Cardiac muscle cell (in vitro differentiated cells and primary cell): ENCODE measurements around the gene TCF7L1. TPM values are rescaled to one million over a fixed set of nuclear protein-coding genes. Genes with fewer than 3 reads are reported as not detected.

Source experiments
- DNase-seq, 2 donors: peaks; one replicate each; pipeline versions ENCODE4 v3.0.0 to v3.0.0-alpha.2; 2010 to 2017; ENCODE audit warnings: low read depth in 1 of 2, low spot score in 1 of 2
- H3K27ac ChIP-seq: fragments of 200-600 bp; sonication (generic); 2 replicates; pipeline ENCODE4 v1.5.1; 2016
- H3K27me3 ChIP-seq: fragments of 200-600 bp; sonication (generic); 2 replicates; pipeline ENCODE4 v1.6.0; 2016; ENCODE audit warnings: control low read depth
- H3K36me3 ChIP-seq: fragments of 200-600 bp; sonication (generic); 2 replicates; pipeline ENCODE4 v1.5.1; 2016; ENCODE audit warnings: control low read depth
- H3K4me1 ChIP-seq: fragments of 200-600 bp; sonication (generic); 2 replicates; pipeline ENCODE4 v1.8.1; 2017; ENCODE audit warnings: low read depth, mild to moderate bottlenecking, mixed run types
- H3K4me3 ChIP-seq: fragments of 200-600 bp; sonication (generic); 2 replicates; pipeline ENCODE4 v1.5.1; 2016; ENCODE audit warnings: mild to moderate bottlenecking
- H3K9me3 ChIP-seq: fragments of 200-600 bp; sonication (generic); 2 replicates; pipeline ENCODE4 v1.5.1; 2017; ENCODE audit warnings: low read depth, mild to moderate bottlenecking, control low read depth
- CTCF ChIP-seq: IDR thresholded peaks from 2 replicates; pipeline ENCODE4 v1.5.1; 2012; ENCODE audit warnings: low read depth, mild to moderate bottlenecking, low read length
- polyA plus RNA-seq: library from polyadenylated mRNA; unstranded; fragments of >200 nt; fragmentation: Nextera tagmentation; extraction: Ambion mirVana; gene quantifications from 2 replicates; pipeline ENCODE4 v1.2.1, GENCODE V29; 2016
- total RNA-seq: library from RNA; depleted of rRNA; stranded (reverse); fragments of >200 nt; gene quantifications from 2 replicates; pipeline ENCODE4 v1.2.3, GENCODE V29; 2016

The TCF7L1 gene
- total and polyA plus RNA-seq, 2 experiments from 2014 or later, result 5.3 to 10.0 TPM

DNA sequence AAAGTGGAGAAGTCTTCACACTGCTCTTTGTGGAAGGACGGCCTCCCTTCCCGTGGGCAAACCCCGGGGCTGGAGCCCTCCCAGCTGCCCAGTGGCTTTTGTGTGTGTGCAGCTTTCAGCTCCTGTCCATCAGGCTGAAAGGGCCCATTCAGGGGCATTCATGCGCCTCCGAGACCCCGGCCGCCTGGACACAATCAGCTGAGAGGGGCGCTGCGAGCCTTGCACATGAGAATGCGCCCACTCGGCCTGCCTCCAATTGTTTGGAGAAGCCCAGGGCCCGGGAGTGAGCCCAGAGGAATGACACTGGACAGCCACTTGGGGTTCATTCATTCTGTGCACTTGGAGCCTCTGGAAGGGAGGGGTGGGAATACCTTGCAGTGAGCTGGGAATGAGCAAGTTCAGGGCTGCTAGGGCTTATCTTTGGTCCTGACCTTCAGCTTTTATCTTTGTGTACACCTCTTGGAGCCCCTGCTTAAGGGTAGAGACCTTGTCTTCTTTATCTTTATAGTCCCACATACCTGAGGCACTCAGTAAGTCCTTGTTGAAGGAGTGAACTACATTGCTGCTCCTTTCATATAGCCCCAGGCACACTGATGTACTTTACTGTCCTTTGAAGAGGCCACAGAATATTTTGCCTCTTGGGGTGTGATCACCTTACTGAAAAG is 56.5 kb downstream of the TCF7L1 start:
- H3K36me3 ChIP-seq, result no peaks in the 10 kb centered on the region
- H3K4me3 ChIP-seq, result no peak overlapping the region
- no peaks in the 10 kb centered on the region for H3K27me3 ChIP-seq
- no peaks in the 10 kb centered on the region for H3K9me3 ChIP-seq
- DNase-seq, result peak in 1 of 2 donors; percentile 58
- no peak for TF ChIP-seq CTCF
- peak overlapping the region; percentile 44 for H3K27ac ChIP-seq
- H3K4me1 ChIP-seq, result peaks cover 22% of the 10 kb centered on the region

GRCh38 chr2:85191157-85191556 is 58.0 kb downstream of the TCF7L1 start:
- DNase-seq, result peak in 1 of 2 donors; percentile 51
- H3K27ac ChIP-seq, result no peak overlapping the region
- H3K4me1 ChIP-seq, result peaks cover 22% of the 10 kb centered on the region
- no peaks in the 10 kb centered on the region for H3K27me3 ChIP-seq
- H3K36me3 ChIP-seq, result no peaks in the 10 kb centered on the region
- TF ChIP-seq CTCF, result no peak
- no peak overlapping the region for H3K4me3 ChIP-seq
- no peaks in the 10 kb centered on the region for H3K9me3 ChIP-seq

DNA sequence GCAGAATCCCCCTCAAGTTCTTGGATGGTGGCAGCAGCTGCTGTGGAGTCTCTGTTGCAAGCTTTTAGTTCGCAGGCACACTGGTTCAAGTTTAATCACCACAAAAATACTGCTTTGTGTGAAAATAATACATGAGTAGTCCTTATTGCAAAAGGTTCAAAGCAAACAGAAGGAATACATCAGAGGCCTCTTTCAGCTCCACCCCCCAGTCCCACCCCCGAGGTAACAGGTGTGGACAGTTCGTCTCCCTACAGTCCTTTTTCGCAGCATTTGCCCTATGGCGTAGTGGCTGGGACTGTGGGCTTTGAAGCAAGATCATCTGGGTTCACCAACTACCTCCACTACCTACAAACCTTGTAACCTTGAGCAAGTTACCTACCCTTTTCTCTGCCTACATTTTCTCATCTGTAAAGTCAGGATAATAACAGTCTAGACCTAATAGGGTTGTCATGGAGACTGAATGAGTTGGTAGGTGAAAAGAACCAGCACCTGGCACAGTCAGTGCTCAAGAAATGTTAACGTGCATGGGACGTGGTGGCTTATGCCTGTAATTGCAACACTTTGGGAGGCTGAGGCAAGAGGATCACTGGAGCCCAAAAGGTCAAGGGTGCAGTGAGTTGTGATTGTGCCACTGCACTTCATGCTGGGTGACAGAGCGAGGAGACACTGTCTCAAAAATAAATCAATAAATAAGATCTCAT is 61.7 kb downstream of the TCF7L1 start:
- no peak for DNase-seq
- no peak for TF ChIP-seq CTCF
- H3K4me3 ChIP-seq, result no peak overlapping the region
- peaks cover 18% of the 10 kb centered on the region for H3K4me1 ChIP-seq
- H3K36me3 ChIP-seq, result no peaks in the 10 kb centered on the region
- H3K27ac ChIP-seq, result no peak overlapping the region
- no peaks in the 10 kb centered on the region for H3K27me3 ChIP-seq
- H3K9me3 ChIP-seq, result no peaks in the 10 kb centered on the region

DNA sequence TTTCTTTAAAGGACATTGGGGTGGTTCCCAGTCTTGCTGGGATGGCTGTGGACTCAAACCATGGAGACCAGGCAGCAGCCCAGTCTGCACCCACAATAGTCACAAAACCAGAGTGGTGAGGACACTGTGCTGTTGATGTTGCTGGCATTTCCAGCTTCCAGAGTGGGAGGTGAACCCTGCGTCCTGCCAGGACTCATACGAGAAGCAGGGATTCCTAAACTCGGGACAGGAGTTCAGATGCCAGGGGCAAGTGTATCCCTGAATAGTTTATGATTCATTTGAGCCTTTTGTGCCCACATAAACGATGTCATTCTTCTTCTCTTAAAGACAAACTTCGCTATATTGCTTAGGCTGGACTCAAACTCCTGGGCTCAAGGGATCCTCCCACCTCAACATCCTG is 62.8 kb downstream of the TCF7L1 start:
- no peak for TF ChIP-seq CTCF
- no peak overlapping the region for H3K4me3 ChIP-seq
- DNase-seq, result no peak
- no peaks in the 10 kb centered on the region for H3K9me3 ChIP-seq
- no peaks in the 10 kb centered on the region for H3K27me3 ChIP-seq
- H3K36me3 ChIP-seq, result no peaks in the 10 kb centered on the region
- H3K4me1 ChIP-seq, result peaks cover 11% of the 10 kb centered on the region
- no peak overlapping the region for H3K27ac ChIP-seq

- H3K36me3 ChIP-seq, result no peaks in the 10 kb centered on the region
- no peaks in the 10 kb centered on the region for H3K27me3 ChIP-seq
- no peaks in the 10 kb centered on the region for H3K9me3 ChIP-seq
- peaks cover 10% of the 10 kb centered on the region for H3K4me1 ChIP-seq
- peak in 1 of 2 donors; percentile 75 for DNase-seq
- TF ChIP-seq CTCF, result no peak
- H3K27ac ChIP-seq, result no peak overlapping the region
- no peak overlapping the region for H3K4me3 ChIP-seq
Observed at GRCh38 chr2:85199698-85200097, 66.5 kb downstream of the TCF7L1 start.
